Muscle of arm (tissue), 12 donors: ENCODE data around the gene TIMMDC1. TPM values are rescaled to one million over a fixed set of nuclear protein-coding genes. Genes with fewer than 3 reads are reported as not detected.
"Not testable (repeated sequence)": the region's sequence is repeated elsewhere in the genome, so short reads cannot be mapped to it uniquely, and the experiment has no call there.

ENCODE experiments used
- DNase-seq: peaks from one replicate; pipeline ENCODE4 v3.0.0-alpha.2; 2013
- polyA plus RNA-seq, 12 donors: library from polyadenylated mRNA; unstranded; fragments of 120-200 nt; gene quantifications; one replicate each; pipeline ENCODE4 v1.2.1, GENCODE V29; 2013; ENCODE audit not compliant: insufficient read length in 12 of 12

TIMMDC1 gene
- polyA plus RNA-seq, 12 donors, result 65.4 to 1,063 (median 80.6) TPM

DNA sequence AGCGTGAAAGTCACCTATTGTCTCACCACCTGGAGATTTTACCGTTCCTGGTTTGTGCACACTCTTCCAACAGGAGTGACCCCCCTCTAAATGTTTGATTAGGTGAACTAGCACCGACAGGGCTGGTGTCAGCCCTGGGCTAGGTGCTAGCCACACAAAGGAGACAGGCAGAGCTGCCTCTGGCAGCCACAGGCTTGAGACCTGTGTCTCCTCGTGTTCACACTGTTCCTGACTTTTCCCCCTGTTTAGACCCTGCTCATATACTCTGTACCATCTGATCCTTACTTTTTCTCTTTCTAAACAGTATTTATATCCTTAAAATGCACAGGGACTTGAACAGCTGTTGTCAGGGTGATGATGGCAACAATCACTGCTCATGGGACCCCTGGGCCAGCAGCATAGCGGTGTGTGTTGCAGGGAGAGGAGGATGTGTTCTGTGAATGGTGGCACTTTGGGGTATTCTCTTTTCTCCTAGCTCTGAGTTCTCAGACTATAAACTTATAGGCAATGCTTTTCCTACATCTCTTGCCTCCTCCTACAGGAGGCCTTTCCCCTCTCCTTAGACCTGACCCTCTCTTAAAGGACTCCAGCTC is 55.6 kb downstream of the TIMMDC1 start:
- DNase-seq, result no peak

DNA sequence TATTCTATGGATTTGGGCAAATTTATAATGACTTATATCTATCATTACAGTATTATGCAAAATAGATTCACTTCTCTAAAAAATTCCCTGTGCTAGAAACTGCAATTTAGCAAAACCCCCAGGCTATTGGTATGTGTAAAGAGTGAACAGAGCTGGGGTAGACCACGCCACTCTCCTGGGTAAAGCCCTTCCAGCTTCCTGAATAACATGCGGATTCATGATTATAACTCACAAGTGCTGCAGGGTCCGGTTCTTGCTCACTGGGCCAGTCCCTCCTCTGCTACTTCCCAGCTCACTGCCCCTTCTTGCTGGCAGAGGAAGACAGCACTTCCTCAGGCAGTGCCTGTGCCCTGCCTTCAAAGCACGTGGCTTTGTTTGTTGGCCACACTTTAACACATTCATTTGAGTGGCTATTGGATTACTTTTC is 57.0 kb downstream of the TIMMDC1 start:
- DNase-seq, result no peak

DNA sequence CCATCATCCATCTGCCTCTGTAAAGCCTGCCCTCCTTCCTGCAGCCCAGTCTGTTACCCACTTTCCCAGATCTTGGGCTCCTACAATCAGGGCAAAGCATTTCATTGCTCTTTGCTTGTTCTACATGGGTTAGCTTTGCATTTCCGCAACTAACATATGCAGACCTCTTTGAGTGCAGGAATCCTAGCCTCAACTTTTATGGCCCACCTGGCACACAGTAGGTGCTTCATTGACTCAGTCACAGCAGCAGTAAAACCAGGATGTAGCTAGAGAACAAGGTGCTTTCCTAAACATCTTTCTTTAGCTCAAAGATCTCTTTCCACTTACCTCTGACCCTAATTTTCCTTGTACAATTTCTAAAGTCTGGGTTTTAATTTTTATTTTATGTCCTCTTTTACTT is 57.6 kb downstream of the TIMMDC1 start:
- DNase-seq, result no peak

DNA sequence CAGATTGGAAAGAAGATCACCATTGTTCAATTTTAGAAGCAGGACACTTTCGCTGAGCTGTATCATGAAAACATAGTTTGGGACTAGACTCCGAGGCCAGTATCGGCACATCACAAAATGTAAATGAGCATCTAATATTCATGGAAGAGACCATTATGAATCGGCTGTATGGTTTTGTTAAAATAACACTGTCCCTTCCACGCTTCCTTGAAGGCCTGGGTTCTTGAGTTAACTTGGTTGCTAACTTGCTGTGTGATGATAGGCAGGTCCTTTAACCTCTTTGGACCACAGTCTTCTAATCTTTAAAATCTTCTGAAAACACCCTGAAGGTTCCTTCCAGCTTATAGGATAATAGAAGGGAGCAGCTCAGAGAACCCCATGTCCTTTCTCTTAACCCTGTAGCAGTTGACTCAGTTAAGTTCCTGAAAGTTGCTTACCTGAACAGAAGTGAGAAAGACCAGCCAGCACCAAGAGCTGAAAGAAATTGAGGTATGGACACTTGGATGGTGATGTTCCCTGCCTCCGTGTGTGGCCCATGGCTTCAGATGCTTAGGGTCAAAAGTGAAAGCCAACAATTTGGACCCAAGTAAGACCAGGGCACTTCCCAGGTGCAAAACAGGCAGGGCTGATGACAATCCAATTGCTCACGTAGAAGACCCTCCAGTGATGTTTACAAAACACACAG is 59.0 kb downstream of the TIMMDC1 start:
- DNase-seq, result no peak

DNA sequence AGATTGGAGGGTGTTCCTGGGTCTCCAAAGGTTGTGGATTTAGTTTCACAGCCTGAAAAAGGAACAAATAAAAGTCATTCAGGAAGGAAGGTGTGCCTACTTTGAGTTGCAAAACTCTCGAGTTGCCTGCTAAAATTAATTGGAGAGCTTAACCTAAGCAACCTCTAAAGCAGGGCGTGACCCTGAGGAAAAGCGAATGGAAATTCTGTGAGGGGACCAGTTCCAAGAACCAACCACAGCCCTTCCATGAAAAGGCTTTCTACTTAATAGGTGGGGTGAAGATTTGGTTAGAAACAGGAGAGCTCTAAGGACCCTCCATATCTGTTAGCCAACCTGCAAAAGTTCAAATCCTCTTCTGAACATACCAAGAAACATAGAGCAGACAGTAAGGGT is 59.5 kb downstream of the TIMMDC1 start:
- no peak for DNase-seq

DNA sequence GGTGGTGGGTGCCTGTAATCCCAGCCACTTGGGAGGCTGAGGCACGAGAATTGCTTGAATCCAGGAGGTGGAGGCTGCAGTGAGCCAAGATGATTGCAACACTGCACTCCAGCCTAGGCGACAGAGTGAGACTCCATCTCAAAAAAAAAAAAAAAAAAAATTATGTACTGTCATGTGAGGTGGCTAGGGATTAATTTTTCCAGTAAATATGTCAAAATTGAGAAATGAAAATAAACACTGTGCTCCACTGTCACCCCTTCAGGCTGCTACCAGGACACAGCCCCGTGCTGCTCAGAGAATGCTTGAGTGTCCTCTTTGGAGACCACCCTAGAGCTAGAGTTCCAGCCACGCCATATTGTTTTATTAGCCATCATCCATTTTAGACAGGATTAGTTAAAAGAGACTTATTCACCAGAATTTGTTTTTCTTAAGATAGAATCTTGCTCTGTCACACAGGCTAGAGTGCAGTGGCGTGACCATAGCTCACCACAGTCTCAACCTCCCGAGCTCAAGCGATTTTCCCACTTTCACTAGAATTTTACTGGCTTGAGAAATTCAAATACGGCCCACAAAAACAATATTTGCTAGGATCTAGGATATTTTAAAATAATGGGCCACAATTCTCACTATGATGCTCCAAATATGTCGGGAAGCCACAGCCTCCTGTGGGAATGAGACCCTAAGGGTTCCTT is 60.4 kb downstream of the TIMMDC1 start:
- DNase-seq, result no peak

DNA sequence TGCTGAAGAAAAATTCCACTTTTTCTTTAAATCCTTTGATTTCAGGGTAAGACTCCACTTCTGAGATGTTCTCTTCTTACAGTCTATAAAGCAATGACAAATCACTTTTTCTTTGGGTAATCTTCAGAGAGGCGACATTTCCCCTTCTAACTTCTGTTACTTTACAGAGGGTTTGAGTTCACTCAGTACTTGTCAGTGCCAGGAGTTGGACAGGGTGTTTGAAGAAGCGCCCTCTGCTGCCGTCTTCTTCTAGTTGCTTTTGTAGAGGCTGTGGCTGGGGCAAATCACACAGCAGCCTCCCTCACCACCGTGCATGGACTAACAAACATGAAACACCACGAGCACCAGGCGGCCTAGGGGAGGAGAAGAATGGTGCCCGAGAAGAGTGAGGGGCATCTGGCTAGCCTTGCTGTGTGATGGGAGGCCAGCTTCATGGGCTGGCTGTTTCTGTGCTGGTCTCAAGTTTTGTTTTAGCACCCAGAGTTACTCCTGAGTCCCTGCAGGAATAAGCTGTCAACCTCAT is 61.2 kb downstream of the TIMMDC1 start, which contains the start of gene CD80:
Gene CD80, minus strand, starts transcription at position 174 of the 523 bp plus-strand sequence. CDS start 1,886 bp downstream, outside the sequence.
- DNase-seq, result no peak

DNA sequence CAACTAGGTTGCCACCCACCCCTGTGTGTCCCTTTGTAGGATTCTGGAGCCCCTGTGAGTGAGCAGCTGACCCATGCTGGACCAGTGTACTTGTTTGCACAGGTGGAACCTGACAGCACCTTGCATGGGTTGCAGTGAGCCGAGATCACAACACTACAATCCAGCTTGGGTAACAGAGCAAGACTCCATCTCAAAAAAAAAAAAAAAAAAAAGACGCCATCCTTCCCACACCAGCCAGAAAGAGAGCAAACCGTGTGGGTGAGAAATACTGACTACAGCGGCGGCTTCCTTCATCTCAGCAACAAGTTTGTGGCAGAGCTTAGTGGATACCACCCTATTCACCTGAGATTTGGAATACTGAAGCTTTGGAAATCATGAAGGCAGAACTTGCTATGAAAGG is 61.8 kb downstream of the TIMMDC1 start:
- DNase-seq, result no peak

DNA sequence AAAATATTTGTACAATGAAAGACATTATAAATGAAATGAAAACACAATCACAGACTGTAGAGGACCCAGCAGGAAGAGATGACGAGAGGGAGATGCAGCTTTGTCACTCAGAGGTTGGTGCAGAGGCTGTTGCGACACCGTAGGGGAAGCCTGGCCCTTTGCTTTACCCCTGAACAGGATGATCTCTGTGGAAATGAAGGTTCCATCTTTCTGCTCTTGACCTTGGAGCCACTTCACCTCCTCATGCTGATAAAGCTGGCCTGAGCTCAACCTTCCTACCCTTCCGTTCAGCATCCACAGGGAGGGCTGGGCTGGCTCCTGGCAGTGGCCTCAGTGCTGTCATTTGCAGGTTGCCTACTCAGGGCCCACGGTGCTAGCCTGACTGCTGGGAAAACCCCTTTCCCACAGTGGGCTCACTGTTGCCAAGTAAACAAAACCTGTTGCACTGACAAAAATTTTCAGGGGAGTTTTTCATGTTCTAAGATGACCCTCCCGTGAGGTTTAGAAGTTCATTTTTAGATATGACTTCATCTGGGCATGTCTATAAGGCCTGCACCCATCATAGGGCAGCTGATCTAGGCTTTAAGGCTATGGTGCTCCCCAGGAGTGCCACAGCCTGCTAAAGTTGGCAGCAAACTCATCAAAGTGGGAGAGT is 64.1 kb downstream of the TIMMDC1 start:
- DNase-seq, result no peak

DNA sequence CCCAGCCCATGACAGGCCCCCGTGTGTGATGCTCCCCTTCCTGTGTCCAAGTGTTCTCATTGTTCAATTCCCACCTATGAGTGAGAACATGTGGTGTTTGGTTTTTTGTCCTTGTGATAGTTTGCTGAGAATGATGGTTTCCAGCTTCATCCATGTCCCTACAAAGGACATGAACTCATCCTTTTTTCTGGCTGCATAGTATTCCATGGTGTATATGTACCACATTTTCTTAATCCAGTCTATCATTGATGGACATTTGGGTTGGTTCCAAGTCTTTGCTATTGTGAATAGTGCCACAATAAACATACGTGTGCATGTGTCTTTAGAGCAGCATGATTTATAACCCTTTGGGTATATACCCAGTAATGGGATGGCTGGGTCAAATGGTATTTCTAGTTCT is 65.0 kb downstream of the TIMMDC1 start:
- DNase-seq, result not testable (repeated sequence)

DNA sequence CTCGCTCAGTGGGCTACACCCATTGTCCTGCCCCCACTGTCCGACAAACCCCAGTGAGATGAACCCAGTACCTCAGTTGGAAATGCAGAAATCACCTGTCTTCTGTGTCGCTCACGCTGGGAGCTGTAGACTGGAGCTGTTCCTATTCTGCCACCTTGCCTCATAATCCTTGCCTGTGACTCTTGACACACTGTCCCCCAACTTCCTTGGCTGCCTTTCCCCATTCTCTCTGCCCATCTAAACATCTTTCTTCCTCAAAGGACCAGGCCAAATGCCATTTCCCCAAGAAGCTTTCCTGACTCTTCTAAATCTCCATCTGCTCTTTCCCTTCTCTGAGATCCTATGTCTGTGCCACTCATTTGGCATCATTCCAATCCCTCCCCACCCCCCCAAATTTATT is 70.8 kb downstream of the TIMMDC1 start:
- DNase-seq, result no peak

DNA sequence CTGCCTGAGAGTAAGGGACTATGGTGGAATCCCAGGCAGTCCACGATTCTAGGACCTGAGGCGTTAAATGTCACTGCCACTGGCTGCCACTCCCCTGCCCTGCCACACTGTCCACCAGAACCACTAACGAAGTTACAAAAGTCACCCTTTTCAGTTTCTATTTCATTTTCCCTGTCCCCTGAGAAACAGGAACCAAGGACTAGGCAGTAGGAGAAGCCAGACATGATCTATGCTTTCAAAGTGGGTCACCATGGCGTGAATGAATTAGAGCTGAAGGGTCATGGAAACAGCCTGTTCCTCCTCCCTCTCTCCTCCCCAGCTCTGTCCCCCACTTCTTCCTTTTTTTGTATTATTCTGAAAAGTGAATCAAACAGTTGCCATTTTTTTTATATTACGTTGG is 71.9 kb downstream of the TIMMDC1 start:
- DNase-seq, result no peak

DNA sequence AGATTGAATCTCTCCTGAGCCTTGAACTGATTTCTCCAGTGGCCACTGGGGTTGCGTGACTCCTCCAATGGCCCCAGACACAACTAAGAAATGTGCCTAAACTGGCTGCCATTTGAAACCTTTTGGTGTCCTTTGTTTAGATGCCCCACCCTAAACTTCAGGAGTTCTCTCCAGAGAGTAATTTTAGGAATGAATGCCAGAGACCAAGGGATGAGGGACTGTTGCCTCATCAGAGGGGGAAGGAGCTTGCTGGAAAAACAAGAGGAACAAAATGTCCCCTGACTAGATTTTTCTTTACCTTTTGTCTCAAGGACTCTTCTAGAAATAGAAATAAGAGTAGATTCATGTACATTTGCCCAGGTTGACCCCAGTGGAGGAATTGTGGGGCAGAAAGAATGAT is 72.9 kb downstream of the TIMMDC1 start:
- DNase-seq, result no peak

DNA sequence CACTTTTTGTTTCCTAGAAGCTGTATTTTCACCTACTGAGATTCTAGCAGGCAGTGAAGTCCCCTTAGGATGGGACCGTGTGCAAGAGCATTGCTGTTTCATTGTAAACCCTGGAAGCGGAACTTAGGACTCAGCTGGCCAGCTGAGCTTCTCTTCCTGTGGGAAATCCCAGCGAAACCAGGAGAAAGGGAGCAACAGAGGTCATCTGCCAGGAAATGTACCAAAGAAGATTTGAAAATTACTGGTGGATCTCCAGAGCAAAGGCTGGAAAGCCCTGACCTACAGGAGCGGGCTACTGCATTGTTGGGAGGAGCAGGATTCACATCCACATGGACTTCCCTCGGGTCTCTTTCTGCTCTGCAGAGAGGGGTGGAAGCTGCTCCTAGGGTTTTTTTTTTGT is 73.3 kb downstream of the TIMMDC1 start:
- DNase-seq, result no peak

Other genes with a start within 250 kb of the TIMMDC1 start
- 10 to 100 TPM in 10 of 12 donors, 1 to 10 TPM in 1, not detected in 1; 9.2 to 27.1 (median 12.3) TPM for gene ARHGAP31, start 204.2 kb upstream of the TIMMDC1 start, polyA plus RNA-seq
- 10 to 100 TPM in 11 of 12 donors, not detected in 1; 36.2 to 56.0 (median 45.1) TPM for gene TMEM39A, start 34.9 kb upstream of the TIMMDC1 start, polyA plus RNA-seq
- gene POGLUT1, start 29.6 kb upstream of the TIMMDC1 start, polyA plus RNA-seq, result 10 to 100 TPM in 10 of 12 donors, 1 to 10 TPM in 1, not detected in 1; 8.0 to 18.7 (median 13.6) TPM
- under 1 TPM in 9 of 12 donors, not detected in 3; 0.13 to 0.57 (median 0.39) TPM for gene CD80, start 61.1 kb downstream of the TIMMDC1 start, polyA plus RNA-seq
- gene ADPRH, start 80.9 kb downstream of the TIMMDC1 start, polyA plus RNA-seq, result 10 to 100 TPM in 2 of 12 donors, 1 to 10 TPM in 9, not detected in 1; 5.5 to 10.6 (median 8.5) TPM
- 1 to 10 TPM in 1 of 12 donors, under 1 TPM in 7, not detected in 4; 0.12 to 1.2 (median 0.21) TPM for gene PLA1A, start 99.3 kb downstream of the TIMMDC1 start, polyA plus RNA-seq
- 10 to 100 TPM in 10 of 12 donors, 1 to 10 TPM in 1, not detected in 1; 6.8 to 45.5 (median 20.4) TPM for gene POPDC2, start 162.0 kb downstream of the TIMMDC1 start, polyA plus RNA-seq
- 10 to 100 TPM in 11 of 12 donors, not detected in 1; 48.1 to 88.7 (median 68.1) TPM for gene COX17, start 178.9 kb downstream of the TIMMDC1 start, polyA plus RNA-seq
- gene CFAP91, start 204.5 kb downstream of the TIMMDC1 start, polyA plus RNA-seq, result 1 to 10 TPM in 2 of 12 donors, under 1 TPM in 8, not detected in 2; 0.17 to 1.8 (median 0.62) TPM